Activated CD8-positive, alpha-beta memory T cell treated with anti-CD3 and anti-CD28 coated beads, Interleukin-2, amount 50 U/mL, for 1 hour (primary cell): ENCODE data around the gene EIF4G3.
"Not testable (repeated sequence)": the region's sequence is repeated elsewhere in the genome, so short reads cannot be mapped to it uniquely, and the experiment has no call there.

Experiments used
- DNase-seq: peaks from one replicate; pipeline ENCODE4 v3.0.0-alpha.2; 2020; ENCODE audit errors: extremely low read depth

Gene EIF4G3

GRCh38 chr1:20830378-20830777 is 346.3 kb downstream of the EIF4G3 start:
- no peak for DNase-seq

- DNase-seq = no peak
These were observed 346.8 kb downstream of the EIF4G3 start for GRCh38 chr1:20829946-20830345.

GRCh38 chr1:20829531-20829930 is 347.2 kb downstream of the EIF4G3 start:
- no peak for DNase-seq

GRCh38 chr1:20823845-20824244 is 352.9 kb downstream of the EIF4G3 start:
- DNase-seq = no peak

GRCh38 chr1:20821466-20821865 is 355.2 kb downstream of the EIF4G3 start:
- no peak for DNase-seq

- DNase-seq = no peak
These were observed 356.9 kb downstream of the EIF4G3 start for GRCh38 chr1:20819818-20820217.

GRCh38 chr1:20814534-20814871 is 362.2 kb downstream of the EIF4G3 start:
- DNase-seq = no peak

GRCh38 chr1:20811916-20812315 is 364.8 kb downstream of the EIF4G3 start:
- DNase-seq = no peak

GRCh38 chr1:20793236-20793635 is 383.5 kb downstream of the EIF4G3 start:
- DNase-seq = no peak

- no peak for DNase-seq
These were observed 384.5 kb downstream of the EIF4G3 start for GRCh38 chr1:20792196-20792595.

GRCh38 chr1:20790785-20791184 is 385.9 kb downstream of the EIF4G3 start:
- DNase-seq = no peak

- DNase-seq = not testable (repeated sequence)
These were observed 387.1 kb downstream of the EIF4G3 start for GRCh38 chr1:20789598-20789997.

GRCh38 chr1:20787840-20788795 is 388.6 kb downstream of the EIF4G3 start:
- no peak for DNase-seq

- DNase-seq = peak; percentile 29
These were observed 389.5 kb downstream of the EIF4G3 start, which contains the start of gene HP1BP3 for GRCh38 chr1:20787029-20787839. HP1BP3 (minus strand) TSS chr1:20787307; CDS start chr1:20780440, 6,867 bp downstream.

- DNase-seq = peak; percentile 85
These were observed 390.3 kb downstream of the EIF4G3 start for GRCh38 chr1:20786253-20787028.

GRCh38 chr1:20785907-20786252 is 390.8 kb downstream of the EIF4G3 start:
- DNase-seq = no peak

GRCh38 chr1:20775700-20776099 is 401.0 kb downstream of the EIF4G3 start:
- no peak for DNase-seq

- DNase-seq = no peak
These were observed 404.9 kb downstream of the EIF4G3 start for GRCh38 chr1:20771780-20772179.

- no peak for DNase-seq
These were observed 406.2 kb downstream of the EIF4G3 start for GRCh38 chr1:20770314-20771087.

GRCh38 chr1:20767271-20767670 is 409.4 kb downstream of the EIF4G3 start:
- DNase-seq = no peak

GRCh38 chr1:20763417-20763816 is 413.3 kb downstream of the EIF4G3 start:
- no peak for DNase-seq
